Uterus (tissue), 2 donors: ENCODE data around the gene TRIP4.

Source experiments
- CTCF ChIP-seq, 4 experiments: fragments of 200-600 bp in 2 of 4; fragments of 450-650 bp in 2 of 4; sonication (generic) in 2 of 4; IDR thresholded peaks; one replicate each; pipeline ENCODE4 v1.5.1; 2016 to 2019; ENCODE audit warnings: antibody characterized with exemption in 4 of 4, mild to moderate bottlenecking in 2 of 4, moderate library complexity in 1 of 4
- POLR2A ChIP-seq, 2 donors: fragments of 450-650 bp; IDR thresholded peaks; one replicate each; pipeline ENCODE4 v1.6.1; 2016; ENCODE audit warnings: antibody characterized with exemption in 2 of 2, mild to moderate bottlenecking in 1 of 2, moderate library complexity in 1 of 2

GRCh38 chr15:64343841-64344240 is 43.8 kb upstream of the TRIP4 start:
- no peak for TF ChIP-seq CTCF (IDR thresholded peaks at IDR 0.05)
- no peak for TF ChIP-seq POLR2A (IDR thresholded peaks at IDR 0.05)
